ENCODE data around the gene RPH3AL.
"Not testable (repeated sequence)": the region's sequence is repeated elsewhere in the genome, so short reads cannot be mapped to it uniquely, and the experiment has no call there.

The RPH3AL gene

GRCh38 chr17:378068-378467 lies 25.5 kb upstream of the RPH3AL start:
- DNase-seq = no peak

GRCh38 chr17:376936-377863 lies 24.6 kb upstream of the RPH3AL start:
- DNase-seq = no peak

GRCh38 chr17:373613-374230 lies 21.1 kb upstream of the RPH3AL start:
- DNase-seq = no peak

GRCh38 chr17:372157-373152 lies 19.8 kb upstream of the RPH3AL start:
- DNase-seq = no peak

GRCh38 chr17:371583-371982 lies 19.0 kb upstream of the RPH3AL start:
- no peak for DNase-seq

GRCh38 chr17:367656-368055 lies 15.0 kb upstream of the RPH3AL start:
- DNase-seq = not testable (repeated sequence)

GRCh38 chr17:366657-367615 lies 14.3 kb upstream of the RPH3AL start:
- not testable (repeated sequence) for DNase-seq

- no peak for DNase-seq
Observed at GRCh38 chr17:364766-365165, 12.2 kb upstream of the RPH3AL start.

- no peak for DNase-seq
Observed at GRCh38 chr17:364308-364707, 11.7 kb upstream of the RPH3AL start.

GRCh38 chr17:362721-363120 lies 10.1 kb upstream of the RPH3AL start:
- DNase-seq = no peak

GRCh38 chr17:360092-360750 lies 7.6 kb upstream of the RPH3AL start:
- no peak for DNase-seq

- DNase-seq = no peak
Observed at GRCh38 chr17:358491-359151, 6.0 kb upstream of the RPH3AL start.

- no peak for DNase-seq
Observed at GRCh38 chr17:357644-358043, 5.0 kb upstream of the RPH3AL start.

GRCh38 chr17:356671-357434 lies 4.2 kb upstream of the RPH3AL start:
- DNase-seq = no peak

GRCh38 chr17:354651-355556 lies 2.3 kb upstream of the RPH3AL start:
- DNase-seq = no peak

GRCh38 chr17:353838-354234 lies 1.2 kb upstream of the RPH3AL start:
- no peak for DNase-seq

GRCh38 chr17:353213-353837 lies 718 bp upstream of the RPH3AL start:
- DNase-seq = no peak

- no peak for DNase-seq
Observed at GRCh38 chr17:351875-352420, 659 bp downstream of the RPH3AL start.
